NCI-H226 (cell line): ENCODE results near the gene SASH3.

Experiments used
- DNase-seq: peaks from one replicate; pipeline ENCODE4 v3.0.0-alpha.2; 2015

SASH3 gene

GRCh38 chrX:129785160-129785947 lies 5.6 kb downstream of the SASH3 start:
- no peak for DNase-seq

GRCh38 chrX:129786210-129786651 lies 6.5 kb downstream of the SASH3 start:
- DNase-seq, result no peak

- no peak for DNase-seq
Observed at GRCh38 chrX:129787336-129788055, 7.7 kb downstream of the SASH3 start.

GRCh38 chrX:129788527-129788926 lies 8.8 kb downstream of the SASH3 start:
- no peak for DNase-seq

- DNase-seq, result no peak
Observed at GRCh38 chrX:129790146-129790545, 10.4 kb downstream of the SASH3 start.

- DNase-seq, result no peak
Observed at GRCh38 chrX:129790808-129791207, 11.1 kb downstream of the SASH3 start.

GRCh38 chrX:129791336-129791735 lies 11.6 kb downstream of the SASH3 start:
- no peak for DNase-seq

- DNase-seq, result no peak
Observed at GRCh38 chrX:129791961-129792570, 12.3 kb downstream of the SASH3 start.

- DNase-seq, result no peak
Observed at GRCh38 chrX:129792586-129793291, 13.0 kb downstream of the SASH3 start.

- DNase-seq, result no peak
Observed at GRCh38 chrX:129793604-129794191, 13.9 kb downstream of the SASH3 start.

GRCh38 chrX:129795584-129795983 lies 15.8 kb downstream of the SASH3 start:
- DNase-seq, result no peak

GRCh38 chrX:129797251-129797906 lies 17.6 kb downstream of the SASH3 start:
- no peak for DNase-seq

- no peak for DNase-seq
Observed at GRCh38 chrX:129798456-129798855, 18.7 kb downstream of the SASH3 start.

- no peak for DNase-seq
Observed at GRCh38 chrX:129798888-129799287, 19.1 kb downstream of the SASH3 start.

- DNase-seq, result no peak
Observed at GRCh38 chrX:129800186-129800585, 20.4 kb downstream of the SASH3 start.

- no peak for DNase-seq
Observed at GRCh38 chrX:129802863-129803262, 23.1 kb downstream of the SASH3 start.

- no peak for DNase-seq
Observed at GRCh38 chrX:129804806-129805205, 25.1 kb downstream of the SASH3 start.

- no peak for DNase-seq
Observed at GRCh38 chrX:129808158-129808828, 28.5 kb downstream of the SASH3 start.

GRCh38 chrX:129808829-129809796 lies 29.4 kb downstream of the SASH3 start:
- DNase-seq, result peak; percentile 30

GRCh38 chrX:129813662-129814368 lies 34.1 kb downstream of the SASH3 start:
- DNase-seq, result no peak
